ENCODE measurements around the gene DUOXA1.

DNA sequence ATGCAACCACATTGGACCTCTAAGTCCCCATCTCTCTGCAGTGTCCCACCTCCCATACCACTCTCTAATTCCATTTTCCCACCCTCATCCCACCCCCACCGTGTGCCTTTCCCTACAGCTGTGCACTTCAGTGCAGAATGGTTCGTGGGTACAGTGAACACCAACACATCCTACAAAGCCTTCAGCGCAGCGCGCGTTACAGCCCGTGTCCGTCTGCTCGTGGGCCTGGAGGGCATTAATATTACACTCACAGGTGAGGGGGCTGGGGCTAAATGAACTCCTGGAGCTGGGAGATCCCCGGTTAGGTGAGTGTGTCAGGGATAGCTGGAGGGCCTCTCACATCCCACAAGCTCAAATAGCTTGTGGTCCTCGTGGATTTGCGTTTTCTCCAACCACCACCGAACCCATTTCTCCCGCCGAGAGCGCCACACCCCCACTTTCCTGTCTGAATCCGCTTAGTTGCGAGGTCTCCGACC is 13.6 kb downstream of the DUOXA1 start:
- no peak for TF ChIP-seq CTCF (conservative IDR thresholded peaks at IDR 0.05; ENCODE audit: low read length)
- TF ChIP-seq EZH2phosphoT487 (IDR thresholded peaks at IDR 0.05; ENCODE audit: borderline replicate concordance): no peak

All from Loucy (cell line).